ENCODE data around the gene LPP. TPM values are rescaled to one million over a fixed set of nuclear protein-coding genes. Genes with fewer than 3 reads are reported as not detected.

The LPP gene
- total RNA-seq, 1 donor from 2014 or later: 14.2 TPM

- no peak for TF ChIP-seq CTCF (IDR thresholded peaks at IDR 0.05; ENCODE audit: insufficient read depth, low read length, severe bottlenecking)
- H3K4me3 ChIP-seq (ENCODE audit: low read depth, low read length): no peak overlapping the region
- no peaks in the 10 kb centered on the region for H3K27me3 ChIP-seq (ENCODE audit: control insufficient read depth, insufficient read depth, low read length)
- FAIRE-seq (no peak), DNase-seq (ENCODE audit: low read depth) (no peak)
- peaks cover 2% of the 10 kb centered on the region for H3K36me3 ChIP-seq (ENCODE audit: control insufficient read depth, insufficient read depth, low read length)
These were observed 172.2 kb downstream of the LPP start for GRCh38 chr3:188326111-188326510.

GRCh38 chr3:188326968-188327367 is 173.0 kb downstream of the LPP start:
- Histone ChIP-seq H3K27me3 (ENCODE audit: control insufficient read depth, insufficient read depth, low read length) (no peaks in the 10 kb centered on the region), H3K4me3 (ENCODE audit: low read depth, low read length) (no peak overlapping the region), H3K36me3 (ENCODE audit: control insufficient read depth, insufficient read depth, low read length) (peaks cover 2% of the 10 kb centered on the region)
- no peak for TF ChIP-seq CTCF (IDR thresholded peaks at IDR 0.05; ENCODE audit: insufficient read depth, low read length, severe bottlenecking)
- DNase-seq (ENCODE audit: low read depth) (no peak), FAIRE-seq (no peak)

- FAIRE-seq: no peak
- Histone ChIP-seq H3K27me3 (ENCODE audit: control insufficient read depth, insufficient read depth, low read length) (no peaks in the 10 kb centered on the region), H3K36me3 (ENCODE audit: control insufficient read depth, insufficient read depth, low read length) (peaks cover 2% of the 10 kb centered on the region), H3K4me3 (ENCODE audit: low read depth, low read length) (no peak overlapping the region)
- DNase-seq (ENCODE audit: low read depth): no peak
- no peak for TF ChIP-seq CTCF (IDR thresholded peaks at IDR 0.05; ENCODE audit: insufficient read depth, low read length, severe bottlenecking)
These were observed 173.5 kb downstream of the LPP start for GRCh38 chr3:188327433-188327832.

GRCh38 chr3:188330138-188330537 is 176.2 kb downstream of the LPP start:
- FAIRE-seq (no peak), DNase-seq (ENCODE audit: low read depth) (no peak)
- Histone ChIP-seq H3K4me3 (ENCODE audit: low read depth, low read length) (no peak overlapping the region), H3K27me3 (ENCODE audit: control insufficient read depth, insufficient read depth, low read length) (no peaks in the 10 kb centered on the region), H3K36me3 (ENCODE audit: control insufficient read depth, insufficient read depth, low read length) (peaks cover 2% of the 10 kb centered on the region)
- no peak for TF ChIP-seq CTCF (IDR thresholded peaks at IDR 0.05; ENCODE audit: insufficient read depth, low read length, severe bottlenecking)

- no peak for TF ChIP-seq CTCF (IDR thresholded peaks at IDR 0.05; ENCODE audit: insufficient read depth, low read length, severe bottlenecking)
- Histone ChIP-seq H3K27me3 (ENCODE audit: control insufficient read depth, insufficient read depth, low read length) (no peaks in the 10 kb centered on the region), H3K4me3 (ENCODE audit: low read depth, low read length) (no peak overlapping the region), H3K36me3 (ENCODE audit: control insufficient read depth, insufficient read depth, low read length) (no peaks in the 10 kb centered on the region)
- FAIRE-seq: no peak
- no peak for DNase-seq (ENCODE audit: low read depth)
These were observed 177.2 kb downstream of the LPP start for GRCh38 chr3:188331166-188331565.

GRCh38 chr3:188332085-188332484 is 178.1 kb downstream of the LPP start:
- Histone ChIP-seq H3K4me3 (ENCODE audit: low read depth, low read length) (no peak overlapping the region), H3K27me3 (ENCODE audit: control insufficient read depth, insufficient read depth, low read length) (no peaks in the 10 kb centered on the region), H3K36me3 (ENCODE audit: control insufficient read depth, insufficient read depth, low read length) (no peaks in the 10 kb centered on the region)
- FAIRE-seq (no peak), DNase-seq (ENCODE audit: low read depth) (no peak)
- TF ChIP-seq CTCF (IDR thresholded peaks at IDR 0.05; ENCODE audit: insufficient read depth, low read length, severe bottlenecking): no peak
